Measurements from ENCODE around the gene CHRNB1. TPM values are rescaled to one million over a fixed set of nuclear protein-coding genes. Genes with fewer than 3 reads are reported as not detected.

The CHRNB1 gene, protein sequence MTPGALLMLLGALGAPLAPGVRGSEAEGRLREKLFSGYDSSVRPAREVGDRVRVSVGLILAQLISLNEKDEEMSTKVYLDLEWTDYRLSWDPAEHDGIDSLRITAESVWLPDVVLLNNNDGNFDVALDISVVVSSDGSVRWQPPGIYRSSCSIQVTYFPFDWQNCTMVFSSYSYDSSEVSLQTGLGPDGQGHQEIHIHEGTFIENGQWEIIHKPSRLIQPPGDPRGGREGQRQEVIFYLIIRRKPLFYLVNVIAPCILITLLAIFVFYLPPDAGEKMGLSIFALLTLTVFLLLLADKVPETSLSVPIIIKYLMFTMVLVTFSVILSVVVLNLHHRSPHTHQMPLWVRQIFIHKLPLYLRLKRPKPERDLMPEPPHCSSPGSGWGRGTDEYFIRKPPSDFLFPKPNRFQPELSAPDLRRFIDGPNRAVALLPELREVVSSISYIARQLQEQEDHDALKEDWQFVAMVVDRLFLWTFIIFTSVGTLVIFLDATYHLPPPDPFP
- 10.0 TPM for total RNA-seq

GRCh38 chr17:7444682-7445618, at the start of gene CHRNB1:
Gene CHRNB1 (plus strand): TSS chr17:7445061. CDS start chr17:7445128, 67 bp downstream.
- peak; percentile 67 for DNase-seq (ENCODE audit: low spot score)

- DNase-seq (ENCODE audit: low spot score) = no peak
Measured at GRCh38 chr17:7396147-7396546, 48.7 kb upstream of the CHRNB1 start.

DNA sequence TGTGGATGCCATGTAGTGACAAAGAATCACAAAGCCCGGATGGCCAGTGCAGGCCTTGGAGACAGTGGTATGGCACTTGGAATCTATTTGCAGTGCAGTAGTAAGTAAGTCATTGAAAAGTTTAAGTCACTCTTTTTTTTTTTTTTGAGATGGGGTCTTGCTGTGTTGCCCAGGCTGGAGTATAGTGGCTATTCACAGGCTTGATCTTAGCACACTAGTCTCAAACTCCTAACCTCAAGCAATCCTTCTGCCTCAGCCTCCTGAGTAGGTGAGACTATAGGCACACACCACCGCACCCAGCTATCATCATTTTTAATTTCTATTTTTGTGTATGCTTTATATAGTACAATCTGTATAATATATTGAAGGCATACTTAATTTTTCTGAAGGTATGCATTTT, 46.2 kb upstream of the CHRNB1 start:
- no peak for DNase-seq (ENCODE audit: low spot score)

DNA sequence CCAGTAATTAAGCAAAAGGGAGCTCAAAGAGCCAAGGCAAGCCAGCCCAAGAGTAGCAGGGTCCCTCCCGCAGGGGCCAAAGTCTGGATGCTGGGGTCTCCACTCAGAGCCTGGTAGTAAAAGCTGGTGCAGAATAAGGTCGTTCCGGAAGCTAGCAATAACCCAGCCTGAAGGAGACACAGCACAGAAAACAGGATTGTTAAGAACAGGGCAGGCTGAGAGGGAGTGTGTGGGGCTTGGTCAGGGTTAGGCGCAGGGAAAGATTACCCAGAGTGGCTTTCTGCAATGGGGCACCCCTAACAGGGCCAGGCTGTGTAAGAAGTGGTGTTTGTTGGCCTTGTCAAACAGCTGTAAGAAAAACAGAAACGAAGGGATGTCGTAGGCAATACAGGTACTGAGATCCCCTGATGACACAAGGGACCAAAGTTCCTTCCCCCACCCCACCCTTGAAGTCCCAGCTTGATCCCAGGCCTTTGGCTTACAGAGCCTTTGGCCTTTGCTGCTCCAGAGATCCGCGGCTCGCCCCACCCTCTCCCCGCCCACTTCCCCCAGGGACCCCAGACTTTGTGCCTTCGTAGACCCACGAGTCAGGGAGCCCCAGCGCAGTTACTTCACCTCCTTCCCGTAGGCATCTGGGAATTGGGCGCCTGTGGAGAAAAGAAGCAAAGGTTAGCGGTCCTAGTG, 41.7 kb upstream of the CHRNB1 start:
- peak; percentile 27 for DNase-seq (ENCODE audit: low spot score)

- DNase-seq (ENCODE audit: low spot score) = no peak
Measured at GRCh38 chr17:7403727-7403976, 41.2 kb upstream of the CHRNB1 start.

- peak; percentile 99 for DNase-seq (ENCODE audit: low spot score)
Measured at GRCh38 chr17:7403977-7404736, 40.7 kb upstream of the CHRNB1 start, which contains the start of gene TMEM256. Gene TMEM256 (minus strand): TSS chr17:7404097. CDS start chr17:7404084, 13 bp downstream.

- DNase-seq (ENCODE audit: low spot score) = no peak
Measured at GRCh38 chr17:7404737-7405349, 40.0 kb upstream of the CHRNB1 start.

- DNase-seq (ENCODE audit: low spot score) = no peak
Measured at GRCh38 chr17:7405350-7406234, 39.3 kb upstream of the CHRNB1 start.

DNA sequence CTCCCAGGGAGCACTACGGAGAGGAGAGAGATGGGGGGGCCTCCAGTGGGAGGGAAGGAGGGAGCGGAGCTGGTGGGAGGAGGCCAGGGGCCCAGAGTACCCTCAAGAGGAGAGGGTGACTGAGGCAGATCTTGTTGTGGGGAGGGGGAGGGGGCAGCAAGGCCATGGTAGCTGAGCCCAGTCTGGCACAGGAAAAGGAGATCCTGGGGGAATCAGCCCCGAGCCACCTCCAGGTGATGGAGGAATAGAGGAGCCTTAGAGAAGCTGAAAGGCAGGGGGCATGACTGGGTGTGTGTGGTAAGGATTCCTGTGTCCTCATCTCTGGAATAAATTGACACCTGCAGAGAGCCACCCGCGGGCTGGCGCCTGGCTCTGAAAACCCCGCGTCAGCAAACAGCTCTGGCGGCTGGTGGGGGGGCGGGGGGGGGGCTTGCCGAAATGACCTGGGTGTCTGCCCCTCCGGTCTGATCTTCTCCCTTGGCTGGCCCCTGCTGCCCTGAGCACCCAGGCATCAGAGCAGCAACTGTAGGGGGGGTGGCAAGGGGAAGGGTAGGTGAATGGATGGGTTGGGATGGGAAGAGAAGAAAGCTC, 38.5 kb upstream of the CHRNB1 start:
- DNase-seq (ENCODE audit: low spot score) = no peak

DNA sequence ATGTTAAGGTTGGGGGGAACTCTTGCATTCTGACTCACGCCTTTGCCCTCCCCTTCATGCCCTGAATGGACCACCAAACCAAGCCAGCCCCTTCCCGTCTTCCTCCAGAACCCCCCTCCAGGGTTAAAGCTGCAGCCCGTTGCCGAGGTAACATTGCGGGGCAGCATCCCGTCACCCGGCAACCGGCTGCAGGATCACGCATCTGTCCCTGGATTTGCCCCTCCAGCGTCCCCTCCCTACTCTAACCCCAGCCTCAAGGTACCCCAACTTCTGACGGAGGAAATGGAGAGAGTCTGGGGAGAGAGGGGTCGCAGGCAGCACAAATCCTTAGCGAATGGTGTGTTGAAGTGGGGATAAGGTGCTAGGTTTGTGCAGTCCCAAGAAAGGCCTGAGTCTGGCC, 37.8 kb upstream of the CHRNB1 start:
- DNase-seq (ENCODE audit: low spot score) = no peak

DNA sequence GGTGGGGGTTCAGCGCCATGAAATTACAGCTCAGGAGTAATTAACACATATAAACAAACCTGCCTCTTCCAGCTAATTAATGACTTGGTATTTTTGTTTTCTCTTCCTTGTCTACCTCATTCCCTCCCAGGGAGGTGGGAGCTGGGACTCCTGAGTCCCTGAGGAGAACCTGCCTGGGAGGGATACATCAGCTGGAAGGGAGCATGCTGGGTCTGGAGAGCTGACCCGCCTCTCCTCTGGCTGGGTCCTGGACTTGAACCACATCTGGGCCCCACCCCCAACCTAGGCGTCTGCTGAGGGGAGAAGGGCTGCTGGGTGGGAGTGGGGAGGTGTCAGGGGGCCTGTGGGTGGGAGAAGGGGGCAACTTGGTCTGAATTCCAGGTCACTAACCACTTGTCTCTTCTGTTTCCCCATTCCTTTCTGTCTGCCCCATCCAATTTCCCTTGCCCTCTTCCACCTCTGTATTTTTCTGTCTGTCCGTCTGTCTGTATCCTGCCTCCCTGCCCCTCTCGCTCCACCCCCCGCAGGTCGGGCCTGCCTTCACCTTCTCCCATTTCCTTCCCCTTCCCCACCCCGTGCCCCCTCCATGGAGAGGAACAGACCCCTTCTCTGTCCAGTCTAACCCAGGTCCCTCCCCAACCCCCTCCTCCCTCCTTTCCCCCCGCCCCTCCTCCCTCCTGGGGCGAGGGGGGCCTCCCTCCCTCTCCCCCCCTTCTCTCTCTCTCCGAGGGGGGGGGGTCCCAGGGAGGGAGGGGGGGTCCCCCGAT, 37.2 kb upstream of the CHRNB1 start, which contains the start of gene NLGN2:
Gene NLGN2, plus strand, starts transcription at position 361 of the 767 bp plus-strand sequence. CDS start 411 bp downstream, outside the sequence.
- no peak for DNase-seq (ENCODE audit: low spot score)

DNA sequence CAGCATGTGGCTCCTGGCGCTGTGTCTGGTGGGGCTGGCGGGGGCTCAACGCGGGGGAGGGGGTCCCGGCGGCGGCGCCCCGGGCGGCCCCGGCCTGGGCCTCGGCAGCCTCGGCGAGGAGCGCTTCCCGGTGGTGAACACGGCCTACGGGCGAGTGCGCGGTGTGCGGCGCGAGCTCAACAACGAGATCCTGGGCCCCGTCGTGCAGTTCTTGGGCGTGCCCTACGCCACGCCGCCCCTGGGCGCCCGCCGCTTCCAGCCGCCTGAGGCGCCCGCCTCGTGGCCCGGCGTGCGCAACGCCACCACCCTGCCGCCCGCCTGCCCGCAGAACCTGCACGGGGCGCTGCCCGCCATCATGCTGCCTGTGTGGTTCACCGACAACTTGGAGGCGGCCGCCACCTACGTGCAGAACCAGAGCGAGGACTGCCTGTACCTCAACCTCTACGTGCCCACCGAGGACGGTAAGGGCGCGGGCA, 36.6 kb upstream of the CHRNB1 start:
- DNase-seq (ENCODE audit: low spot score) = no peak

DNA sequence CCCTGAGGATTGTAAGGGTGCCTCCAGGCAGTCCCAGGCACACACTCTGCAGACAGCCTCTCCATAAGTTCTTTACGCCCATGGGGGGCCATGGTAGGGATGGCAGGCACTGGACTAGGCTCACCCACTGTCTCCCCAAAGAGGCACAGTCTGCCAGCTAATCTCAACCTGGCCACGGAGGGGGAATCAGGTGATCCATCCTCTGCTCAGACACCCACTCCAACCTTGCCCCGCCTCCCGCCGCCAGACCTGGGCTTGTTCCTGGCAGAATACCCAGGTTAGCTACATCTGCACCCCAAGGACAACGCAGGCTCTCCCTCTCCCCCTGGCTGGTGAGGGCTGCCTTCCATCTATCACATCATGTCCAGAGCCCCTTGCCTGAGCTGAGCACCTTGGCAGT, 36.0 kb upstream of the CHRNB1 start:
- DNase-seq (ENCODE audit: low spot score) = no peak

DNA sequence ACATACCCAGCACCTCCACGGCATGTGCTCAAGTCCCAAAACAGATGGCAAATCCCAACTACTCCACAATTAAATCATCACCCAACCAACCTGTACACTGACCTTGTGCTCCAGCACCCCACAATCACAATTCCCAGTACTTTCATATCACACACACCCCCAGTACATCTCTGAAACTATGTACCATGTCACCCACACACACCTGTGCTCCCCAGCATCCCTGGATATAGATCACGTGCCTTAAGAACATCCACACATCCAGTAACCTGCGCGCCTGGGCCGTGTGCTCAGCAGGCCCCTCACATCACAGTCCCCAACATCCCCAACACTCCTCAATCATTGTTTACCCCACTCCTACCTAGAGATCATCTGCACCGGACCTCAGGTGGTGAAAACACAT, 35.1 kb upstream of the CHRNB1 start:
- no peak for DNase-seq (ENCODE audit: low spot score)

DNA sequence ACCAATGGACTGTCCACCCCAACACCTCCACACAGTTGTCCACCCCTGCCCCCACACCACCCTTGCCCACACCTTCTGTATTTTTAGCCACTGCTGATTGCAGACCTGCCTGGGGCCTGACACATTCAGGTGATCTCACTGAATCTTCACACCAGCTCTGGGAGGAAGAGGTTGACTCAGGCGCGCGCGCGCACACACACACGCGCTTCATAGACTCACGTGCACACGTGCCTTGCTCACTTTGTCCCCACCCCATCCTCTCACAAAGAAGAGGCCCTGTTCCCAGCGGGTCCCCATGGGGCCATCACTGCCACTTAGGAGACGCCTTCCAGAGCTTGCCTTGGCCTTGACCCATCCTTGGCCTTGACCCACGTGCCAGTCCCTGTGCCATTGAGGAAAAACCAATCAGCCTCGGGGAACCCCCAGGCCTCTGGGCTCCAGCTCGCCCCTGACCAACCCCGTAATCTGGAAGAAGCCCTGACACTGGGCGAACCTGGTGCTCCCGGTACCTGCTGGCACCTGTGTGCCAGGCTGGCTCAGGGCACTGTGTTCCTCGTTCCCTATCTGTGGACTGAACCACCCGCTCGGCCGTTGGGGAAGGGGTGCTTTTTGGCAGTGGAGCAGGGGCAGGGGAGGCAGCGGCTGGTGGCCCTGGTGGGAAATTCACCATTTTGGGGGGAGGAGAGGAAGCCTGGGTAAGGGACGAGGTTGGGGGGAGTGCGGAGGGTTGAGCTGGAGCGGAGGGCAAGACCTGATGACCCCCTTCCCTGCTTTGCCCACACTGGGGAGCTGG, 34.0 kb upstream of the CHRNB1 start:
- no peak for DNase-seq (ENCODE audit: low spot score)

DNA sequence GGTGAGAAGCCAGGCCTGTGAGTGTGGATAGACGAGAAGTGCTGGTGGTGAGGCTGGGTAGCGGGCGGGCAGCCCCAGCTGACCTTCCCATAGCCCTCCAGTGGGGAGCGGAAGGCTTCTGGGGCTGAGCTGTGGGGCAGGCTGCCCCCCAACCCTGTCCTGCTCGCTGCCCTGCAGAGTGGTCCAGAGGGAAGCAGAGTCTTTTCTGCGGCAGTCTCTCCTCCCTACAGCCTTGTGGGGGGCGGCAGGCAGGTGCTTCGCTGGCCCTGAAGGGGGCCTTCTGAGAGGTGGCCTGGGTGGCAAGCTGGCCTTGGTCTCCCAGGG, 33.5 kb upstream of the CHRNB1 start:
- no peak for DNase-seq (ENCODE audit: low spot score)

DNA sequence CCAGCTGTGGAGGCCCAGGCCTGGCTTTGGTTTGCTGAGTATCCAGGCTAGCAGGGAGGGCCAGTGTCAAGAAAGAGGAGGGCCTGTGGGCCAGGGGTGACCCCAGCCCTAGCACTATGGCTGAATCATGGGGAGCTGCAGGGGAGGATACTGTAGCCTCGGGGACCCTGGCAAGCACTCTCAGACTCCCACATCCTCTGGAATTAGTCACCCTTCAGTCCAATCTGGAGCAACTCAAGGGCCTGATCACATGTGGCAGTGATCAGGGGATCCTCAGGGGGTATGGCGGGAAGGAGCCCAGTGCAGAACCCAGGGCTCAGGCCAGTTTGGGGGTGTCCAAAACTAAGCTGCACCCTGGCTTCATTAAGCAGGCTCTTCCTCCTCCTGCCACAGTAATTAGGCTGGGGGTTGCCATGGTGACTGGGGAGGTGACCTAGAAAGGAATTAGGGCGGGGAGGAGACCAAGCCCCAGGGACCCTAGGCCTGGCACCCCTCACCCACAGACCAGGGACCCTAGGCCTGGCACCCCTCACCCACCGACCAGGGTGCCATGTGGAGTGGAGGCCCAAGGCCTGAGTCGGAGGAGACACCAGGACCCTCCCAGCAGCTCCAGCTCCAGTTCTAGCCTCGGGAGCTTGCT, 31.4 kb upstream of the CHRNB1 start:
- DNase-seq (ENCODE audit: low spot score) = no peak

Data from mucosa of gallbladder (tissue), 1 donor.